ENCODE measurements around the gene LRRC26. TPM values are rescaled to one million over a fixed set of nuclear protein-coding genes. Genes with fewer than 3 reads are reported as not detected.
"Not testable (repeated sequence)": the region's sequence is repeated elsewhere in the genome, so short reads cannot be mapped to it uniquely, and the experiment has no call there.

The LRRC26 gene
- total RNA-seq, 2 donors from 2014 or later = not detected

DNA sequence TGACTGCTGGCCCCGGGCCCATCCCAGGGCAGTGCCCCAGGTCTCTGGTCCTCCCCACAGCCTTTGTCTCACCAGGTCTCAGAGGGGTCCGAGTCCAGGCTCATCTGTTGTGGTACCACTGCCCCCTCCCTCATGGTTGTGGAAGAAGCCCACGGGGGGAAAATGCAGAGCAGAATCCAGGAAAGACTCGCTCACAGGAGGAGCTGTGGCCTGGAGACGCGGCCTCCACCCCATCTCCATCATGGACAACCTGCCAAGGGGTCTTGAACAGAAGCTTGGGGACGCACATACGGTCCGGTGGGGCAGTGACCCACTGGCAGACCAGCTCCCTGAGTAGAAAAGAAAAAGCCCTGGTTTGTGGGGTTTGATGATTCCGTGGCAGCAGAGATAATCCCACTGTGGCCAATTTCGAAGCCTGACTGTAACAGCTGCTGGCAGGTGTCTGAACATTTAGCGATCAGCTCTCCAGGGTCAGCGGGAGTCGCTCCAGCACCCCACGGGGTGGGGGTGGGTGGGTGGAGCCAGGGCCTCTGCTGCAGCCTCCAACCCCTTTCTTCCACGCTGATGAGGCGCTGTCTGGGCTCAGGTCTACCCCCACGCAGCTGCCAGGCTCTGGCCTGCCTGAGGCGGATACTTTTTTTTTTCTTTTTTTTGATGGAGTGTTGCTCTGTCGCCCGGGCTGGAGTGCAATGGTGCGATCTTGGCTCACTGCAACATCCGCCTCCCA lies 32.8 kb downstream of the LRRC26 start:
- Mint-ChIP-seq H3K36me3 (ENCODE audit: low read depth) (no peaks in the 10 kb centered on the region), H3K9me3 (no peaks in the 10 kb centered on the region), H3K4me3 (no peak overlapping the region), H3K27ac (no peak overlapping the region), H3K27me3 (peaks cover 24% of the 10 kb centered on the region), H3K4me1 (no peaks in the 10 kb centered on the region)
- ATAC-seq (replicated peaks) = no peak

DNA sequence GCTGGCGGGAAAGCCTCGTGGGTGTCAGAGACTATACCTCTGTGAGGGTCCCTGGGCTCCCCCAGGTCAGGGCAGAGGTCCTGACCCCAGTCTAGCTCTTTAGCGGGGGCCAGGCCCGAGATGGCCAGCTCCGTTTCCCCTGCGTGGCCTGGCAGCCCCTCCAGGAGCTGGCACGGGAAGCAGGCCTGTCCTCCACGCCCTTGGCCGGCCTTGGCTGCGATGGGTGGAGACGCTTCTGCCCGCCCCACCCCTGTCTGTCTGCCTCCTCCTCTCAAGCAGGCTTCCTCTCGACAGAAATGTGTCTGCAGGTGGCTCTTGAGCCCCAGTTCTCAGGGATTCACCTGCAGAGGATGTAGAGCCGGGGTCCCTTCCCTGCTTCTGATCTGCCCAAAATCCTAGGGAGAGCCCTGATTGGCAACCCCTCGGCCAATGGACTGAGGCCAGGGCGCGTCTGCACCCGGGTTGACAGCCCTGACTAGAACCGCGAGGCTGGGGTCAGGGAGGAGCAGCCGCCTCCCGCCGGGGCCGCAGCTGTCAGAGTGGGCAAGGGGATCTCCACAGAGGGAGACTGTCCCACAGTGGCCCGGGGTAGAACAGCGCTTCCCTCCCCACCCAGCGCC lies 33.5 kb downstream of the LRRC26 start:
- no peaks in the 10 kb centered on the region for H3K9me3 Mint-ChIP-seq
- peaks cover 22% of the 10 kb centered on the region for H3K27me3 Mint-ChIP-seq
- no peaks in the 10 kb centered on the region for H3K36me3 Mint-ChIP-seq (ENCODE audit: low read depth)
- H3K4me3 Mint-ChIP-seq = no peak overlapping the region
- H3K4me1 Mint-ChIP-seq = no peaks in the 10 kb centered on the region
- no peak overlapping the region for H3K27ac Mint-ChIP-seq
- no peak for ATAC-seq (replicated peaks)

DNA sequence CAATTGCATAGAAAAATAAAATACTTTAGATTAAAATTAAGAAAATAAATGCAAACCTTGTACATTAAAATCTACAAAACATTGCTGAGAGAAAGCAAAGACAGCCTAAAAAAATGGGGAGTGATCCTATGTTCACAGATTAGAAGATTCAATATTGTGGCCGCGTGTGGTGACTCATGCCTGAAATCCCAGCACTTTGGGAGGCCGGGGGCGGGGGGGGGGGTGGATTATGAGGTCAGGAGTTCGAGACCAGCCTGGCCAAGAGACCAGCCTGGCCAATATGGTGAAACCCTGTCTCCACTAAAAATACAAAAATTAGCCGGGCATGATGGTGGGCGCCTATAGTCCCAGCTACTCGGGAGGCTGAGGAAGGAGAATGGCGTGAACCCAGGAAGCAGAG lies 34.7 kb downstream of the LRRC26 start:
- peaks cover 17% of the 10 kb centered on the region for H3K27me3 Mint-ChIP-seq
- H3K4me1 Mint-ChIP-seq; H3K36me3 Mint-ChIP-seq (ENCODE audit: low read depth); H3K9me3 Mint-ChIP-seq; ATAC-seq (replicated peaks); H3K27ac Mint-ChIP-seq; H3K4me3 Mint-ChIP-seq: not testable (repeated sequence)

DNA sequence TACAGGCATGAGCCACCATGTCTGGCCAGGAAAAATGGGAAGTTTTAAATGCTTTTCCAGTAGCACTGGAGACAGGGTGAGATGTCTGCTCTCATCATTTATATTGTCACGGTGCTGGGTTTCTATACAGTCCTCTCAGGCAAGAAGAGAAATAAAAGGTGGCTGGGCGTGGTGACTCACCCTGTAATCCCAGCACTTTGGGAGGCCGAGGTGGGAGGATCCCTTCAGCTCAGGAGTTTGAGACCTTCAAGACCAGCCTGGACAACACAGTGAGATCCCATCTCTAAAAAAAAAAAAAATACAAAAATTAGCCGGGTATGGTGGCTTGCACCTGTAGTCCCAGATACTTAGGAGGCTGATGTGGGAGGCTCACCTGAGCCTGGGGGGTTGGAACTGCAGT lies 35.7 kb downstream of the LRRC26 start:
- Mint-ChIP-seq H3K9me3 (no peaks in the 10 kb centered on the region), H3K27ac (no peak overlapping the region), H3K4me1 (no peaks in the 10 kb centered on the region), H3K4me3 (no peak overlapping the region), H3K36me3 (ENCODE audit: low read depth) (no peaks in the 10 kb centered on the region), H3K27me3 (peaks cover 11% of the 10 kb centered on the region)
- no peak for ATAC-seq (replicated peaks)

DNA sequence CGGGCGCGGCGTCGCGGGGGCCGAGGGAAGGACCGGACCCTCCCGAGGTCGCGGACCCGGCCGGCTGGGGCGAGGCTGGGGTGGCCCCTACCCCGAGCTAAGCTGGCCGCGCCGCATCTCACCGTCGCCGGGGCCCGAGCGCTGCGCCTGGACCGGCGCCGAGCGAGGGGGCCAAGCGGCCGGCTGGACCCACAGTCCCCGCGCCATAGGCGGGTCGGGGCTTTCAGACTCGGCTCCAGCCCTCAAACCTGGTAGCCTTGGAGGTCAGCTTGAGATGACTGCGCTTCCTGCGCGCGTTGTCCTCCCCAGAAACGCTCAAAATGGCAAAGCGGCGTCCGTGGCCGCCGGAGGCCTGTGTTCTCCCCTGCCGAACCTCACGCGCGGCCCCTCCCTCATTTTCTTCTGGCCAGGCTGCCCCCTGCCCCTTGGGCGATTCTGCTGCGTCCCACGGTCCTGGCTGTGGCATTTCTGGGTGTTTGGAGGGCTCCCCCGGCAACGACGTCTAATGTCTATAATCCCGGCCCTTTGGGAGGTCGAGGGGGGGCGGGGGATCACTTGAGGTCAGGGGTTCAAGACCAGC lies 39.6 kb downstream of the LRRC26 start:
- Mint-ChIP-seq H3K36me3 (ENCODE audit: low read depth) (peaks cover 18% of the 10 kb centered on the region), H3K27me3 (no peaks in the 10 kb centered on the region), H3K9me3 (no peaks in the 10 kb centered on the region), H3K4me1 (peaks cover 16% of the 10 kb centered on the region), H3K4me3 (peak overlapping the region; percentile 73), H3K27ac (no peak overlapping the region)
- ATAC-seq (replicated peaks) = peak; percentile 12

DNA sequence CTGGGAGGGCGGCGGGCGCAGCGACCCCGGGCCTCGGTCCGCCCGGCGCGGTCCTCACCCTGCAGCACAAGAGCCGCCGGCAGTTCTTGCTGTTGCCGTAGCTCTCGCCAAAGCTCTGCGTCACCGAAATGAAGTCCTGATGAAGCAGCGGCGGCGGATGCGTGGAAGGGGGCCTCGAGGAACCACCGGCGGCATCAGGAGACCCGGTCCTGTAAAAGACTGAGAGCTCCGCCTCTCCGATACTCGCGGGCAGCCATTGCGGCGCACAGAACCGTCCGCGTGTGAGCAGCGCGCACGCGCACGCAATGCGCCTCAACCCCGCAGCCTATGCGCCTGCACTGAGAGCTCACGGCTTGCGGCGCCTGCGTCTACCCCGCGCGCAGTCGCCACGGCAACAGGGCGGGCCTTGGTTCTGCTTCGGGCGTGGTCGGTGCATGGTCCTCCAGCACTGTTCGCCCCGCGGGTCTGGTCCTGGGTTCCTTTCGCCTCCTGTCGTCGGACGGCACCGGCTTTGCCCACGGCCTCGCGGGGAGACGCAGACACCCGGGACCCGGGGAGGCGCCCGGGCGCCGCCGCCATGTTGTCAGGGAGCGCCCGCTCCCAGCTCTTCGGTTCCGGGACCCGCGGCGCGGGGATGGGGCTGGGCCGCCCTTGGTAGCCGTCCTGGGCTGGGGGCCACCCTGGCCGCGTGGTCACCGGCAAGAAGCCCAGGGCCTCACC lies 40.2 kb downstream of the LRRC26 start:
- no peaks in the 10 kb centered on the region for H3K9me3 Mint-ChIP-seq
- H3K4me3 Mint-ChIP-seq = peak overlapping the region; percentile 99
- ATAC-seq (replicated peaks) = peak; percentile 97
- H3K27me3 Mint-ChIP-seq = no peaks in the 10 kb centered on the region
- H3K36me3 Mint-ChIP-seq (ENCODE audit: low read depth) = peaks cover 18% of the 10 kb centered on the region
- peaks cover 16% of the 10 kb centered on the region for H3K4me1 Mint-ChIP-seq
- H3K27ac Mint-ChIP-seq = no peak overlapping the region

DNA sequence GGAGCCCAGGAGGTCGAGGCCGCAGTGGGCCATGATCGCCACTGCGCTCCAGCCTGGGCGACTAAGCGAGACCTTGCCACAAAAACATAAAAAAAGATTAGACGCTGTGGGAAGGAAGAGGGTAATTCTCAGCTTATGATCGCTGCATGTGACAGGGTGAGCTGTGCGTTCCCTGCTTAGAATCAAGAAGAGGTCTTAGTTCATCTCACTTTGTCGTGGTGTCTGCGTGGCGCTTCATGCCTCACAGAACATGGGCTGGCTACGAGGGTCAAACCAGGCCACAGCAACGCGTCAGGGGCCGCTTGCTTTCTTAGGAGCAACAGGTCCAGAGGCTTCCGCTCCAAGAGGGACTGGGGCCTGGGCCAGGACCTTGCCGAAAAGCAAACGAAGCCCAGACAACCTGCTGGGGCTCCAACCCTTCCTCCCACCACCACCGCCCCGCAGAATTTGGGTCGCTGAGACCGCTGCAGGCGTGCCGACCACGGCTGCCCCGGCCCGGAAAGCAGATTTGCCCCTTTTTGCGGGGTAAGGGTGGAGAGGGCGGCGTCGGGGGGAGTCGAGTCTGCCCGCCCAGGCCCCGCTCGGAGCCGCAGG lies 40.9 kb downstream of the LRRC26 start:
- Mint-ChIP-seq H3K27me3 (no peaks in the 10 kb centered on the region), H3K4me3 (peak overlapping the region; percentile 99), H3K9me3 (no peaks in the 10 kb centered on the region), H3K36me3 (ENCODE audit: low read depth) (peaks cover 18% of the 10 kb centered on the region), H3K27ac (peak overlapping the region; percentile 98), H3K4me1 (peaks cover 16% of the 10 kb centered on the region)
- ATAC-seq (replicated peaks) = peak; percentile 3

DNA sequence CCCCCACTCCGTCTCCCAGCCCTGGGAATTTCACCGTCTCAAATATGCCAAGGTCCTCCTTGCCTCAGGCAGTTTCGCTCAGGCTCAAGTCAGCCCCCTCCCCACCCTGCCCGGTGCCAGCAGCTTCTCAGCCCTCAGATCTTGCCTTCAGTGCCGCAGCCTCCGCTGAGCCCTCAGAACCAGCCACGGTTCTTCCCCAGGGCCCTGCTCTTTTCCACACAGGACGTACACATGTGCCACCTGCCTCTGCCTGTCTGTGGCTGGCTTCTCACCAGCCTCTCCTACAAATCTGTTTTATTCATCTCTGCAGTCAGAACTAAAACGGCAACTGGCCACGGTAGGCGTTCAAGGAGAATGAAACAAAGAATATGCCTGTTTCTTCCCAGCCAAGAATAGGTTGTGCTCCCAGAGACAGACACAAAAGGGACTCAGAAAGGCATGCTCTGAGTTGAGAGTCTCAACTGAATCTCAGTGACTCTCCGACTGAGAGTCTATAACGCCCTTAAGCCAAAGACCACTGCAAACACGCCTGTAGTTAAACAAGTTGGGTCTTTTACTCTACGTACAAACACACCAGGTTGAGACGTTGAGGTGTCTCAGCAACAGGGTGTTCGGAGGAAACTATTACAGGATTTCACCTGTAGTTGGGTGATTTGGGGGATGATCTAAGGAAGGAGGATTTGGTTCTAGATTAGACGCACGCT lies 41.5 kb downstream of the LRRC26 start:
- ATAC-seq (replicated peaks) = no peak
- H3K9me3 Mint-ChIP-seq = no peaks in the 10 kb centered on the region
- H3K4me1 Mint-ChIP-seq = peaks cover 16% of the 10 kb centered on the region
- H3K4me3 Mint-ChIP-seq = peak overlapping the region; percentile 99
- peaks cover 18% of the 10 kb centered on the region for H3K36me3 Mint-ChIP-seq (ENCODE audit: low read depth)
- peak overlapping the region; percentile 98 for H3K27ac Mint-ChIP-seq
- no peaks in the 10 kb centered on the region for H3K27me3 Mint-ChIP-seq

DNA sequence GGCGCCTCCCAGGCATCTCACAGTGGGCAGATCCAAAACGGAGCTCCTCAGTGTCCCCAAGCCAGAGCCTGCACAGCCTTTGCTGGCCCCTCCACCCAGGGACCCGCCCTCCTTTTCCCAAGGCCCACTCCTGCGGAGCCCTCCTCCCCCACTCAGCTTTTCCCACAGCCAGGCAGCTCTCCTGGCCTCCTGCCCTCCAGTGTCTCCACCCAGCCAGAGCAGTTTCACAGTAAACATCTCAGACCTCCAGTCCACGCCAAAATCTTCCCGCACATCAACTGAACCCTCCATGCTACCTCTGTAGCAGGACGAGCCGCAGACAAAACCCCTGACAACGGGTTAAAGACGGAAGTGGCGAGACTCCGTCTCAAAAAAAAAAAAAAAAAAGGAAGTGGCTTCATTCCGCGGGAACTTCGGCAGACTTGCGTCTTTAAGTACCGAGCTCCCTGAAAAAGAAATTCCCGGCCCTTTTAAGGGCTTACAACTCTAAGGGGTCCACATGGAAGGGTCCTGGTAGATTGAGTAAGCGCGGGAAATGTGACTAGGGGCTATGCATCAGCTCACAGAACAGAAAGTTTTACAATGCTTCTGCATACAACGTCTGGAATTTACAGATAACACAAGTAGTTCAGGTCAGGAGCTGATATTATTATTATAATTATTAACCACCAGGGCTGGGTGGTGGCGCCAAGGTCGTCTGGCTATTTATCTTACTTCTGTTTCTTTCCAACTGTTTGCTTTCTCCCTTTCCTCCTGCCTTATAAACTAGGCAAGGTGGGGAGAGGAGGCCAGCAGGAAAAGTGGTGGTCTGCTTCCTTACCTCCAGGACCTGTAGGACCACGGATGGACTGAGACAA lies 42.3 kb downstream of the LRRC26 start:
- Mint-ChIP-seq H3K27me3 (no peaks in the 10 kb centered on the region), H3K4me1 (peaks cover 16% of the 10 kb centered on the region), H3K4me3 (peak overlapping the region; percentile 99), H3K9me3 (no peaks in the 10 kb centered on the region), H3K36me3 (ENCODE audit: low read depth) (peaks cover 18% of the 10 kb centered on the region), H3K27ac (peak overlapping the region; percentile 98)
- no peak for ATAC-seq (replicated peaks)

DNA sequence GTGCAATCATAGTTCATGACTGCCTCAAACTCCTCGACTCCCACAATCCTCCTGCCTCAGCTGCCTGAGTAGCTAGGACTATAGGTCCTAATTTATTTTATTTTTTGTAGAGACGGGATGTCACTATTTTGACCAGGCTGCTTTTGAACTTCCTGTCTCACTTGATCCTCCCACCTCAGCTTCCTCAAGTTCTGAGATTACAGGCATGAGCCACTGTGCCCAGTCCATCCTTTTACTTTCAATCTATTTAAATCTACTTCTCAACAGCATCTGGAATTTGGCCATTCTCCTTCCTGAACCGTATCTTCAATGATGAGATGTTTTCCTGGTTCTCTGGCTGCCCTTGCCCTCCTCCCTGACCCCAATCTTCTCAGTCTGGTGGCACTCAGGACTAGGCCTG lies 43.1 kb downstream of the LRRC26 start:
- no peak for ATAC-seq (replicated peaks)
- Mint-ChIP-seq H3K9me3 (no peaks in the 10 kb centered on the region), H3K27me3 (no peaks in the 10 kb centered on the region), H3K27ac (peak overlapping the region; percentile 98), H3K4me1 (peaks cover 20% of the 10 kb centered on the region), H3K36me3 (ENCODE audit: low read depth) (peaks cover 18% of the 10 kb centered on the region), H3K4me3 (peak overlapping the region; percentile 99)

DNA sequence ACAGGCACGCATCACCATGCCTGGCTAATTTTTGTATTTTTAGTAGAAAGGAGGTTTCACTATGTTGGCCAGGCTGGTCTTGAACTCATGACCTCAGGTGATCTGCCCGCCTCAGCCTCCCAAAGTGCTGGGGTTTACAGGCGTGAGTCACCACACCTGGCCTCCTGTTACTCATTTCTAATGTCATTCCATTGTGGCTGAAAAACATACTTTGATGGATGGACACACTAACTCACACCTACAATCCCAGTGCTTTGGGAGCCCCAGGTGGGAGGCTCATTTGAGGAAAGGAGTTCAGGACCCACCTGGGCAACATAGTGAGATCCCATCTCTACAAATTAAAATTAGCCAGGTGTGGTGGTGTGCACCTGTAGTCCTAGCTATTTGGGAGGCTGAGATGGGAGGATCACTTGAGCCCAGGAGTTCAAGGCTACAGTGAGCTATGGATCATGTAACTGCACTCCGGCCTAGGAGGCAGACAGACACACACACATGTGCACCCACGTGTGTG lies 45.8 kb downstream of the LRRC26 start:
- not testable (repeated sequence) for H3K27me3 Mint-ChIP-seq; ATAC-seq (replicated peaks); H3K9me3 Mint-ChIP-seq; H3K27ac Mint-ChIP-seq; H3K4me3 Mint-ChIP-seq
- H3K4me1 Mint-ChIP-seq = peaks cover 25% of the 10 kb centered on the region
- peaks cover 18% of the 10 kb centered on the region for H3K36me3 Mint-ChIP-seq (ENCODE audit: low read depth)

DNA sequence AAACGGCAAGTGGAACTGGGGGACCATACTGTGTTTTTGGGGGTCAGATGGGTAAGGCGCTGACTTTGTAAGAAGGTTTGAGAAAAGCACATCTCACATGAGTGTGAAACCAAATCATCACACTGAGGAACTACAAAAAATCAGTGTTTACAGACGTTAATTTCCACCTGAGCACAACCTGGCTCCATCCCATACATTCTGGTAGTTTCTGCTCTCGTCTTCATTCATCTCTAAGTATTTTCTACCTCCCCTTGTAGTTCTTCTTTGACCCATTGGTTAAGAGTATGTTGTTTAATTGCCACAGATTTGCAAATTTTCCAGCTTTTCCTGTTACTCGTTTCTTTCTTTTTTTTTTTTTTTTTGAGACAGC lies 46.4 kb downstream of the LRRC26 start:
- no peak overlapping the region for H3K27ac Mint-ChIP-seq
- no peaks in the 10 kb centered on the region for H3K9me3 Mint-ChIP-seq
- no peaks in the 10 kb centered on the region for H3K27me3 Mint-ChIP-seq
- H3K36me3 Mint-ChIP-seq (ENCODE audit: low read depth) = peaks cover 13% of the 10 kb centered on the region
- peaks cover 23% of the 10 kb centered on the region for H3K4me1 Mint-ChIP-seq
- no peak overlapping the region for H3K4me3 Mint-ChIP-seq
- ATAC-seq (replicated peaks) = no peak

DNA sequence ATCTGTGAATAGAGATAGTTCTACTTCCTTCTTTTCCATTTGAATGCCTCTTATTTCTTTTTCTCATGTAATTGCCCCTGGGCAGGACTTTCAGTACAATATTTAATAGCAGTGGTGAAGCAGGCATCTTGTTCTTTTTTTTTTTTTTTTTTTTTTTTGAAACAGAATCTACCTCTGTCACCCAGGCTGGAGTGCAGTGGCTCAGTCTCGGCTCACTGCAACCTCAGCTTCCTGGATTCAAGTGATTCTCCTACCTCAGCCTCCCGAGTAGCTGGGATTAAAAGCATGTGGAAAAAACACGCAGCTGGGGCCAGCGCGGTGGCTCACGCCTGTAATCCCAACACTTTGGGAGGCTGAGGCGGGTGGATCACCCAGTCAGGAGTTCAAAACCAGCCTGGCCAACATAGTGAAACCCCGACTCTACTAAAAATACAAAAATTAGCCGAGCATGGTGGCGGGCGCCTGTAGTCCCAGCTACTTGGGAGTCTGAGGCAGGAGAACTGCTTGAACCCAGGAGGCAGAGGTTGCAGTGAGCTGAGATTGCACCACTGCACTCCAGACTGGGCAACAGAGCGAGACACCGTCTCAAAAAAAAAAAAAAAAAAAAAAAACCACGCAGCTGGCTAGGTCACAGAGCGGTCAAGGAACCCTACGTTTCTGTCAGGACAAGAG lies 46.9 kb downstream of the LRRC26 start:
- H3K36me3 Mint-ChIP-seq (ENCODE audit: low read depth); H3K27me3 Mint-ChIP-seq; ATAC-seq (replicated peaks); H3K27ac Mint-ChIP-seq; H3K4me3 Mint-ChIP-seq; H3K9me3 Mint-ChIP-seq: not testable (repeated sequence)
- peaks cover 21% of the 10 kb centered on the region for H3K4me1 Mint-ChIP-seq
